Brain pericyte (primary cell): ENCODE results near the gene KRTAP5-2.
"Not testable (repeated sequence)": the region's sequence is repeated elsewhere in the genome, so short reads cannot be mapped to it uniquely, and the experiment has no call there.

Experiments used
- DNase-seq: peaks from one replicate; pipeline ENCODE4 v3.0.0-alpha.2; 2012; ENCODE audit warnings: low read depth, low spot score

Gene KRTAP5-2

GRCh38 chr11:1589996-1590395 lies 8.1 kb downstream of the KRTAP5-2 start:
- no peak for DNase-seq

- not testable (repeated sequence) for DNase-seq
Observed at GRCh38 chr11:1589191-1589963, 8.7 kb downstream of the KRTAP5-2 start.

DNA sequence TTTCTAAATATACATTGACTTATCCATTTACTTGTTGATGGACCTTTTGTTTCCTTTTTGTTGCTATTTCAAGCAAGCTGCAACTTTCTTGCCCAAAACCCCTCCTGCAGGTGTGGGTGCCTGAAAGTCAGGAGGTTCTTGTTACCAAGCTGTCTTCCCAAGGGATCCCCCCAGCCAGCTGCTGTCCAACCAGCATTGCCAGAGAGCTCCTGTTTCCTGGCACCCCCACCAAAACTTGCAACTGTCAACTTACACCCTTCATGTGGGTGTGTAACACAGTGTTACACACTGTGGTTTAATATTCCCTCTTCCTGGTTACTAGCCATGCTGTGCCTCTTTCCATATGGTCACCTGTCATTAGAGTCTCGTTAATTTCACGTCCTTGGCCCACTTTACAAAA lies 11.4 kb downstream of the KRTAP5-2 start:
- DNase-seq: no peak

DNA sequence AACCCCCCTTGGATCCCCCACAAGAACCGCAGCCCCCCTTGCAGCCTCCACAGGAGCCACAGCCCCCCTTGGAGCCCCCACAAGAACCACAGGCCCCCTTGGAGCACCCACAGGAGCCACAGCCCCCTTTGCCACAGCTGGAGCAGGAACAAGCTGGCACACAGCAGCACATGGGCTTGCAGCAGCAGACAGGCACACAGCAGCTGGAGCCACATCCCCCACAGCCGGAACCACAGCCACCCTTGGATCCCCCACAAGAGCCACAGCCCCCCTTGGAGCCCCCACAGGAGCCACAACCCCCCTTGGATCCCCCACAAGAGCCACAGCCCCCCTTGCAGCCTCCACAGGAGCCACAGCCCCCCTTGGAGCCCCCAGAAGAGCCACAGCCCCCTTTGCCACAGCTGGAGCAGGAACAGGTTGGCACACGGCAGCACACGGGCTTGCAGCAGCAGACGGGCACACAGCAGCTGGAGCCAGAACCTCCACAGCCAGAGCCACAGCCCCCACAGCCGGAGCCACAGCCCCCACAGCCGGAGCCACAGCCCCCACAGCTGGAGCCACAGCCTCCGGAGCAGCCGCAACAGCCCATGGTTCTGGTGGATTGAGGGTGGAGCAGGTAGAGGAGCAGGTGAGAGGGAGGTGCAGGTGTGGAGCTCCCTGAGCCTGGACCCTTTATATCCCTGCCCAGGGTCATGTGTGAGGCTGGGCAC lies 13.3 kb downstream of the KRTAP5-2 start, which contains the start of gene KRTAP5-1:
TSS of gene KRTAP5-1 (minus strand) at position 623 of the 710 bp plus-strand sequence. CDS start at position 589, 34 bp downstream.
- not testable (repeated sequence) for DNase-seq

DNA sequence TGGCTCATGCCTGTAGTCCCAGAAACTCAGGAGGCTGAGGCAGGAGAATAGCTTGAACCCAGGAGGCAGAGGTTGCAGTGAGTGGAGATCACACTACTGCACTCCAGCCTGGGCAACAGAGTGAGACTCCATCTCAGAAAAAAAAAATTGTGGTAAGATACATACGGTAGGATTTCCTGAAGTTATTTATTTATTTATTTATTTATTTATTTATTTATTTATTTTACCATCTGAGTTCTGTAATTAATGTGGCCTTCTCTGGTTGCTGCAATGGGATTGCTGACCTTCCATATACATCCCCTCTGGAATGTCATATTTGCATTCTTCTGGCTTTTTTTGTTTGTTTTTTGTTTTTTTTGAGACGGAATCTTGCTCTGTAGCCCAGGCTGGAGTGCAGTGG lies 15.2 kb downstream of the KRTAP5-2 start:
- not testable (repeated sequence) for DNase-seq

DNA sequence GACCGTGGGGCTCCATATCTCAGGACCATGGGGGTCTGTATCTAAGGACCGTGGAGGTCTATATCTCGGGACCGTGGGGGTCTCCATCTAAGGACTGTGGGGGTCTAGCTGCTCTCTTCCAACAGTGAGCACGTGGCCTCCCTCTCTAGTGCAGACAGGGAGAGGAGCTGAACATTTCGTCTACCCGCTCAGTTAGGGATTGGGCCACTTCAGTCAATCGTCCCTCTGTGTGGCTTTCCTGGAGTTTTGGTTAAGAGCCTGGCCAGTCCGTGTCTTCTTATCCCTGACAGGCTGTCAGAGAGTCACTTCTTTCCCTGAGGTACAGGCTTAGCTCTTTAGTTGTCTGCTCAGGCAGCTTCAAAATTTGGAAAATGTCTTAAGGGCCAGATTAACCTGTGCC lies 16.1 kb downstream of the KRTAP5-2 start:
- no peak for DNase-seq

- DNase-seq: no peak
Observed at GRCh38 chr11:1576825-1577224, 21.3 kb downstream of the KRTAP5-2 start.

DNA sequence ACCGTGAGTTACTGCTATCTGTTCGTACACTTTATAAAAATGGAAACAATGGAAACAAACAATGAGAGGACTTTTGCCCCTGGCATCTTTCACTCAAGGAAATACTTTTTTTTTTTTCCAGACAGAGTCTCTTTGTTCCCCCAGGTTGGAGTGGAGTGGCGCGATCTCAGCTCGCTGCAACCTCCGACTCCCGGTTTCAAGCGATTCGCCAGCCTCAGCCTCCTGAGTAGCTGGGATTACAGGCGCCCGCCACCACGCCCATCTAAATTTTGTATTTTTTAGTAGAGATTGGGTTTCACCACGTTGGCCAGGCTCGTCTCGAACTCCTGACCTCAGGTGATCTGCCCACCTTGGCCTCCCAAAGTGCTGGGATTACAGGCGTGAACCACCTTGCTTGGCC lies 22.3 kb downstream of the KRTAP5-2 start:
- not testable (repeated sequence) for DNase-seq

- no peak for DNase-seq
Observed at GRCh38 chr11:1574933-1575242, 23.2 kb downstream of the KRTAP5-2 start.

DNA sequence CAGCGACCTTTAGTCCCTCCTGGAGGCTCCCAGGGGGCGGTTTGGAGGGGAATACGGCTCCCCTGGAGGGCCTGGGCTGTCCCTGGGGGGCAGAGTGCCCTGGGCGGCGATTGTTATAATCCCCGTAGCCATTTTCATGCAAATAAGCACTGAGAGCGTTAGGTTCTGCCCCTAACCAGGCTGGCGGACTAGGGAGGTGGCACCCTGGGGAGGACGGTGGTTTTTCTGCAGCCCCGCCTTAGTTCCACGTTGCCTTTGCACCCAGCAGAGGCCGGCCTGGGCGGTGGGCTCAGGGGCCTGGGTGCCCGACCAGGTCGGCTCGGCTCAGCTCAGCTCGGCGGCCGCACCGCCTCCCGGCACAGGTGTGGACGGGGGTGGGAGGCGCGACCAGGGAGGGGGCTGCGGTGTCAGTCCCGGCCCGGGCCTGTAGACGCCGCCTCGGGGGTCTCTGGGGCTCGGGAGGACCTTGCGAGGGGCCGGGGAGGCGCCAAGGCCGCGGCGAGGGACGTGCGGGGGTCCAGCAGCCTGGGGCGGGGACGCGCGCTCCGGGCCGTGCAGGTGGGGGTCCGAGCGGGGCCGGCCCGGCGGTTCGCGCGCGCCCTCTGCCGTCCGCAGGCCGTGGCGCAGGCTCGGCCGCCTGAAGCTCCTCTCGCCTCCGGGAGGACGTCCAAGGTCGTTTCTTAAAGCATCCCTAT lies 23.7 kb downstream of the KRTAP5-2 start:
- DNase-seq: no peak

GRCh38 chr11:1573903-1574237 lies 24.2 kb downstream of the KRTAP5-2 start:
- DNase-seq: no peak

DNA sequence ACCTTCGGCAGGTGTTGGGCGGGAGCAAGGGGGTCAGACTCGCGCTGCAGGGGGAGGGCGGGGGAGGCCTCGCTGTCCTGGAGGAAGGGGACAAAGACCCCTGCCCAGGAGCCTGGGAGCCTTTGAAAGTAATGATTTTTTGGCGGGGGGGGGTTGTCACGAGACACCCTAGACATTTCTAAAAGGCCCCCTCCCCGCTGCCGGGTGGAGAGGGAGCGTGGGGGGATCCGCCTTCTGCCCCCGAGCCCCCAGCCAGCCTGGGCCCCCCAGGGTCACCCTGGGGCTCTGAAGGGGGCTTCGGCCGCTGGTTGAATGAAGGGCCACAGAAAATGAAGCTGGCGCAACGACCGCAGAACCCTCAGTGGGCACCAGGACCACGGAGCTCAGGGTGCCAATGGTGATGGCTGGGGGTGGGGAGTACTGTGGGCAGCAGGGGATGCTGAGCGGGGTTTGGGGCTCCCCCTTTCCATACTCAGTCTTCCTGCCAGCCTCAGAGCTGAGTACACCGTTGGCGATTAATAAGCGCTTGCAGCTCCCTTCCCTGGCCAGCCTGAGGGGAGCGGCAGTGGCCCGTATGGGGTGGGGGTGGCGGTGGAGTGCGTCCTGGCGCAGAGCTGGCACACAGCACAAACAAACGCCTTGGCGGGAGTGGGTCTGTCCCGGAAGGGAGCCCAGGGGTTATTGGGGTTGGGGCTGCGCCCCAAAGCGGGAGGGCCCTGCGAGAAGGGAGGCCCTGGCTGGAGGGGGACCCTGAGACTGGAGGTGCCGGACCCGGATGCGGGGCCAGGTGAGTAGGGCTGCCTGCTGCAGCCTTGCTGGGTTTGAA lies 24.8 kb downstream of the KRTAP5-2 start:
- no peak for DNase-seq

- no peak for DNase-seq
Observed at GRCh38 chr11:1572197-1573076, 25.7 kb downstream of the KRTAP5-2 start, which contains the start of gene DUSP8. Gene DUSP8 (minus strand): TSS chr11:1572271. CDS start chr11:1565826, 6,445 bp downstream.

- DNase-seq: no peak
Observed at GRCh38 chr11:1571760-1572196, 26.3 kb downstream of the KRTAP5-2 start.

DNA sequence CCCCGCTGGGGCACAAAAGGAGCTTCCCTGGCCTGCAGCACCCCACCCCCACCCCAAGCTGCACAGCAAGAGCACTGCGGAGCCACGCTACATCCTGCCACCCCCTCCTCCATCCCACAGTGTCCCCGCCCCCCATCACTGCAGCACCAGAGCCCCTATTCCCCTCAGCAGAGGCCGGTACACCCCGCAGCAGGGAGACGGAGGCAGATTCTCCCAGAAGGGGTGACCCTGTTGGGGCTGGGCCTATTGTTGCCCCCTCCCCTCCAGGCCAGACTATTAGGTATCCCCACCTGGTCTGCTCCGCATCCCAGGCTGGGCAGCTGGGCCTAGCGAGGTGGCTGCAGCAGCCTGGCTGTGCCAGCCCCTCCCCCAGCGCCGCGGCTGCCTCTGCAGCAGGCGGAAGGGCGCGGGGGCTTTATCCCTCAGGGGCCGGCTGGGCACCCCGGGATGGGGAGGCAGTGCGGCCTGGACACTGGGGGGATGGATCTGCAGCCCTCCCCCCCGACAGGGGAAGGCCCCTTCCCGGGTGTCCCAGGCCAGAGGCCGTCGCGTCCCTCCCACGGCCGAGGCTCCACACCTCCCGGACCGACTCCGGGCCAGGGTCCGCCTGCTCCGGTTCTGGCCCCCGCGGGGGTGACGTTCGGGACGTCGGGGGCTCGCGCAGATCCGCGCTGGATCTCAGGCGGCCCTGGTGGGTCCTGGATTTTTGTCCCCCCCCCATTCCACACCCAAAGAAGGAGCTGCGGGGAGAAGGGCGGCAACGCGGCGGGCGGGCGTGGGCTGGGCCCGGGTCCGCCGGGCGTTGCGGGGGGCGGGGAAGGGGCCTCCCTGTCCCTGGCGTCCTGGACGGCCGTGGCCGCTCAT lies 27.0 kb downstream of the KRTAP5-2 start:
- DNase-seq: no peak

DNA sequence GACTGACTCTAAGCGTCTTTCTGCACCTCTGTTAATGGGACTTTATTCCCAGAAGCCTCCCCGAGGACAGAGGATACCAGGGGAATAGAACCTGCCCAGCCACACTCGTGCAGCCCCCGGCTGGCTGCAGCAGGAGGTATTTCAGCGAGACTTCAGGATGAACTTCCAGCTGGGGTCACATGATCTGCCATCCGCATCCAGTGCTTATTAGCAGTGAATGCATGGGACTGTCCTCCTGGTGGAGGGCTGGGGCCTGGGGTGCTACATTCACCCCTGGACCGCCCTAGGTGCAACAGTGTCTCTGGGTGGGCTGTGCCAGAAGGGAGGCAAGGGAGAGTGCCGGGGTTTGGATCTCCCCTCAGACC lies 27.6 kb downstream of the KRTAP5-2 start:
- DNase-seq: no peak

DNA sequence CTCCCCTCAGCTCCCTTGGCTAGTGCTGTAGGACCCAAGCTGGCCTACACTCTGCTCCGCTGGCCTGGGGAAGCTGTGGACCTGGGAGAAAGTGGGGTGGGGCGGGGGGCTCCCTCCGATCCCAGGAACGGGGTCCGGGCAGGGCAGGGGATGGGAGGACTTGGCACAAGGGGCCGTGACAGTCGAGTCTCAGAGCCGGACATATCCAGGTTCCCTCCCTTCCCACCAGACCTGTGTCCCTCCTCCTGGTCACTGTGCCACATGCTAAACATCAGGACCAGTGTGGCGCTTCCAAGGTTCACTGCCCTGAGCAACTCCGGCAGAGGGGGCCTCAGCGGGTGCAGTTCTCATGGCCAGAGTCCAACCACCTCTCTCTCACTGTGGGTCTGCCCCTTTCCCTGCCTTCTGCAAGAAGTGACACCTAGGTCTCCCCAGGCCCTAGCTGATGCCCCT lies 28.1 kb downstream of the KRTAP5-2 start:
- DNase-seq: no peak

GRCh38 chr11:1569251-1569780 lies 28.8 kb downstream of the KRTAP5-2 start:
- DNase-seq: no peak

- no peak for DNase-seq
Observed at GRCh38 chr11:1568441-1568911, 29.6 kb downstream of the KRTAP5-2 start.
